B cell (primary cell): ENCODE data around the gene PCDHB13. TPM values are rescaled to one million over a fixed set of nuclear protein-coding genes. Genes with fewer than 3 reads are reported as not detected.
"Not testable (repeated sequence)": the region's sequence is repeated elsewhere in the genome, so short reads cannot be mapped to it uniquely, and the experiment has no call there.

Experiments
- ATAC-seq: fragments of 200-7000 bp; cut with Tn5 transposase; one replicate; pipeline ENCODE4 v1.10.0; 2021; ENCODE audit warnings: low read depth, mild to moderate bottlenecking, moderate number of reproducible peaks, moderate library complexity
- CTCF ChIA-PET: fragments of 350-600 bp; sonication (Branson Sonifier 250); formaldehyde crosslinking; loops from one replicate; lab custom pipeline; 2021; ENCODE audit warnings: antibody characterized with exemption, inconsistent platforms; lab: Charles Lee
- POLR2A ChIA-PET: fragments of 350-600 bp; sonication (Branson Sonifier 250); formaldehyde crosslinking; loops from one replicate; lab custom pipeline; 2021; ENCODE audit warnings: antibody characterized with exemption; lab: Charles Lee
- DNase-seq: peaks from one replicate; pipeline ENCODE4 v3.0.0; 2013
- H2AFZ ChIP-seq: 2 replicates; pipeline ENCODE4 v1.6.1; 2012; ENCODE audit warnings: mild to moderate bottlenecking, low read depth, low read length; ENCODE audit not compliant: insufficient read depth, poor library complexity, severe bottlenecking
- H3K27ac ChIP-seq, 2 donors: 1 replicate in 1 of 2; 2 replicates in 1 of 2; pipeline ENCODE4 v1.5.1; 2012 to 2013; ENCODE audit warnings: low read length in 2 of 2, mild to moderate bottlenecking in 2 of 2, moderate library complexity in 1 of 2
- H3K27me3 ChIP-seq, 4 experiments: fragments of 200-600 bp in 1 of 4; sonication (generic) in 1 of 4; replicated peaks in 1 of 4; 1 replicate in 2 of 4; 2 replicates in 2 of 4; pipeline versions ENCODE4 v1.6.1 to v1.7.0; 2013 to 2016; ENCODE audit warnings: low read length in 3 of 4, mild to moderate bottlenecking in 2 of 4, mixed read lengths in 1 of 4, moderate library complexity in 1 of 4; ENCODE audit not compliant: insufficient read depth in 4 of 4, control insufficient read depth in 3 of 4; ENCODE audit errors: control extremely low read depth in 1 of 4
- H3K36me3 ChIP-seq, 2 experiments: replicated peaks in 1 of 2; 1 replicate in 1 of 2; 2 replicates in 1 of 2; pipeline versions ENCODE4 v1.6.1 to v1.7.1; 2013; ENCODE audit warnings: low read length in 1 of 2; ENCODE audit not compliant: insufficient read depth in 2 of 2, control insufficient read depth in 1 of 2; ENCODE audit errors: control extremely low read depth in 1 of 2, extremely low read depth in 1 of 2
- H3K4me1 ChIP-seq, 2 donors: fragments of 200-600 bp in 1 of 2; sonication (generic) in 1 of 2; 1 replicate in 1 of 2; 2 replicates in 1 of 2; pipeline versions ENCODE4 v1.5.1 to v1.6.1; 2013 to 2017; ENCODE audit warnings: low read length in 2 of 2; ENCODE audit not compliant: control insufficient read depth in 2 of 2, insufficient read depth in 2 of 2
- H3K4me2 ChIP-seq: replicated peaks from 2 replicates; pipeline ENCODE3; 2012; ENCODE audit warnings: mild to moderate bottlenecking, low read depth, low read length; ENCODE audit not compliant: poor library complexity, severe bottlenecking
- H3K4me3 ChIP-seq, 5 experiments: fragments of 200-600 bp in 1 of 5; sonication (generic) in 1 of 5; 1 replicate in 3 of 5; 2 replicates in 2 of 5; pipeline versions ENCODE4 v1.5.1 to v1.7.0; 2011 to 2016; ENCODE audit warnings: low read length in 4 of 5, mild to moderate bottlenecking in 4 of 5, low read depth in 2 of 5, control low read depth in 1 of 5, moderate library complexity in 1 of 5; ENCODE audit not compliant: insufficient read depth in 1 of 5; ENCODE audit errors: control extremely low read depth in 1 of 5, extremely low read depth in 1 of 5
- H3K79me2 ChIP-seq: fragments of 200-600 bp; sonication (generic); one replicate; pipeline ENCODE4 v1.6.0; 2016; ENCODE audit warnings: low read length; ENCODE audit not compliant: control insufficient read depth, insufficient read depth
- H3K9ac ChIP-seq: fragments of 200-600 bp; sonication (generic); 2 replicates; pipeline ENCODE4 v1.6.1; 2017; ENCODE audit warnings: mild to moderate bottlenecking, low read length, moderate library complexity
- H3K9me3 ChIP-seq, 3 donors: one replicate each; pipeline versions ENCODE4 v1.6.1 to v1.7.1; 2013; ENCODE audit warnings: low read length in 2 of 3; ENCODE audit not compliant: control insufficient read depth in 2 of 3, insufficient read depth in 1 of 3; ENCODE audit errors: control extremely low read depth in 1 of 3
- H4K20me1 ChIP-seq: 2 replicates; pipeline ENCODE4 v1.6.0; 2012; ENCODE audit warnings: mild to moderate bottlenecking, low read length; ENCODE audit not compliant: insufficient read depth, control insufficient read depth, poor library complexity, severe bottlenecking
- H3K27ac Mint-ChIP-seq: one replicate; pipeline ENCODE4 v1.8.0; 2021; ENCODE audit warnings: mixed read lengths
- H3K27me3 Mint-ChIP-seq: one replicate; pipeline ENCODE4 v1.8.0; 2021; ENCODE audit warnings: mixed read lengths
- H3K4me1 Mint-ChIP-seq: one replicate; pipeline ENCODE4 v1.8.0; 2021; ENCODE audit warnings: mixed read lengths
- H3K4me3 Mint-ChIP-seq: one replicate; pipeline ENCODE4 v1.8.0; 2021; ENCODE audit warnings: mixed read lengths
- H3K9me3 Mint-ChIP-seq: one replicate; pipeline ENCODE4 v1.8.0; 2022; ENCODE audit warnings: mixed read lengths; ENCODE audit not compliant: insufficient read depth
- CTCF ChIP-seq: fragments of 200-600 bp; IDR thresholded peaks from one replicate; pipeline ENCODE4 v1.8.0; 2022; ENCODE audit warnings: antibody characterized with exemption, mild to moderate bottlenecking
- EZH2 ChIP-seq: IDR thresholded peaks from 2 replicates; pipeline ENCODE4 v1.6.1; 2012; ENCODE audit warnings: borderline replicate concordance, low read depth, mild to moderate bottlenecking, moderate library complexity, low read length; ENCODE audit not compliant: insufficient read depth, poor library complexity, severe bottlenecking
- WGBS: methylation state at CpG from one replicate; pipeline ENCODE4 v1.1.5; 2013; ENCODE audit warnings: missing lambda C conversion rate; ENCODE audit not compliant: insufficient coverage; 5-methylcytosine and 5-hydroxymethylcytosine counted together
- intact Hi-C: fragments of 100-400 bp; cut with micrococcal nuclease; formaldehyde crosslinking; loops from one replicate; pipeline ENCODE4 v1.10.0; 2022
- polyA minus RNA-seq: library from RNA; depleted of rRNA, polyadenylated mRNA; stranded (reverse); fragments of >200 nt; gene quantifications from 2 replicates; pipeline ENCODE4 v1.2.3, GENCODE V29; 2012
- polyA plus RNA-seq: library from polyadenylated mRNA; depleted of rRNA; stranded (reverse); fragments of >200 nt; gene quantifications from 2 replicates; pipeline ENCODE4 v1.2.3, GENCODE V29; 2012
- total RNA-seq, 2 donors: library from RNA; stranded (reverse); fragments of 120-200 nt in 1 of 2; gene quantifications; 1 replicate in 1 of 2; 2 replicates in 1 of 2; pipeline versions ENCODE4 v1.2.3 to v1.2.4, GENCODE V29; 2013 to 2022

PCDHB13 gene
- total RNA-seq (0.07 TPM in 1 of 2 replicates, not detected in the other), polyA plus RNA-seq (not detected in 2 replicates), polyA minus RNA-seq (not detected in 2 replicates)
- total RNA-seq (2013), result 0.05 TPM

GRCh38 chr5:141213656-141214339, at the start of gene PCDHB13:
Gene PCDHB13 (plus strand): TSS chr5:141213919. CDS start chr5:141214124, 205 bp downstream.
- not testable (repeated sequence) for H3K36me3 ChIP-seq, ATAC-seq

GRCh38 chr5:141172381-141173204, 41.1 kb upstream of the PCDHB13 start, which contains the start of gene PCDHB7:
Gene PCDHB7 (plus strand): TSS chr5:141172644. CDS start chr5:141172836, 192 bp downstream.
- Mint-ChIP-seq H3K4me3 (no peak within 1 kb of the TSS), H3K27ac (no peak within 1 kb of the TSS), H3K4me1 (peaks cover 2% of the 10 kb centered on the region), H3K27me3 (peaks cover 14% of the 10 kb centered on the region), H3K9me3 (no peaks in the 10 kb centered on the region)
- H3K9me3 ChIP-seq, result peaks cover 2 to 20% (median 3%) of the 10 kb centered on the region in 3 donors
- peaks cover 0 to 3% (median 1%) of the 10 kb centered on the region in 4 experiments for H3K27me3 ChIP-seq
- intact Hi-C loops, result no loop called here
- TF ChIP-seq CTCF, result peak; percentile 44
- no peak for TF ChIP-seq EZH2
- H3K27ac ChIP-seq, result no peak within 1 kb of the TSS
- ChIA-PET POLR2A (no interaction called here), CTCF (no interaction called here)
- no peak within 1 kb of the TSS for H3K4me3 ChIP-seq
- no peaks in the 10 kb centered on the region for H4K20me1 ChIP-seq
- H2AFZ ChIP-seq, result peak within 1 kb of the TSS; percentile 51
- 57% methylated on average over 11 of the region's 20 CpGs for whole genome bisulfite sequencing
- DNase-seq (peak; percentile 18), ATAC-seq (no peak)
- H3K4me2 ChIP-seq, result peak within 1 kb of the TSS; percentile 15
- no peaks in the 10 kb centered on the region for H3K79me2 ChIP-seq
- H3K36me3 ChIP-seq, result no peaks in the 10 kb centered on the region
- H3K4me1 ChIP-seq, result peaks cover 0 to 4% of the 10 kb centered on the region in 2 donors
- H3K9ac ChIP-seq, result no peak within 1 kb of the TSS

More at GRCh38 chr5:141213656-141214339, at the start of gene PCDHB13:
- H3K9ac ChIP-seq, intact Hi-C loops, DNase-seq, H3K27ac ChIP-seq, H3K4me1 Mint-ChIP-seq, H3K27ac Mint-ChIP-seq, H4K20me1 ChIP-seq, H3K9me3 Mint-ChIP-seq, H3K4me3 Mint-ChIP-seq, H2AFZ ChIP-seq, POLR2A ChIA-PET, H3K4me3 ChIP-seq, H3K4me2 ChIP-seq, H3K4me1 ChIP-seq, H3K79me2 ChIP-seq: not testable (repeated sequence)
- 17% methylated on average over 1 of the region's 18 CpGs for WGBS
- Histone ChIP-seq H3K9me3 (peaks cover 0 to 29% (median 11%) of the 10 kb centered on the region in 3 donors), H3K27me3 (peaks cover 0 to 13% (median 10%) of the 10 kb centered on the region in 4 experiments)
- CTCF ChIA-PET, result interaction anchor here (0.6 kb wide), 1 partner anchor 1206 kb away, joined by 3 read pairs; no protein-coding TSS in a partner anchor
- peaks cover 47% of the 10 kb centered on the region for H3K27me3 Mint-ChIP-seq

GRCh38 chr5:141174291-141175104, 39.2 kb upstream of the PCDHB13 start:
- H3K9ac ChIP-seq, intact Hi-C loops, H3K27ac ChIP-seq, H3K4me1 Mint-ChIP-seq, ATAC-seq, H3K27ac Mint-ChIP-seq, POLR2A ChIA-PET, H3K79me2 ChIP-seq, H4K20me1 ChIP-seq, H3K4me3 Mint-ChIP-seq, H3K36me3 ChIP-seq, H3K4me2 ChIP-seq, H3K9me3 Mint-ChIP-seq, DNase-seq, H2AFZ ChIP-seq, H3K4me3 ChIP-seq, H3K27me3 ChIP-seq, H3K4me1 ChIP-seq, CTCF ChIA-PET, H3K27me3 Mint-ChIP-seq: not testable (repeated sequence)
- WGBS, result 57% methylated on average over 63 of the region's 79 CpGs
- peaks cover 2 to 26% (median 3%) of the 10 kb centered on the region in 3 donors for H3K9me3 ChIP-seq
